ENCODE results near the gene KAT2B.

The KAT2B gene

GRCh38 chr3:20141316-20141715, 101.1 kb downstream of the KAT2B start:
- Histone ChIP-seq H3K27ac (ENCODE audit: low read length, poor library complexity, severe bottlenecking) (no peak overlapping the region), H2BK120ac (ENCODE audit: low read depth, low read length) (no peak overlapping the region), H3K18ac (ENCODE audit: low read depth in 1 of 2, low read length in 2 of 2) (no peak overlapping the region), H3K36me3 (ENCODE audit: control insufficient read depth in 1 of 2, insufficient read depth in 2 of 2, low read depth in 1 of 2, low read length in 2 of 2) (peaks cover 4 to 7% of the 10 kb centered on the region in 2 experiments), H3K4me3 (ENCODE audit: insufficient read depth in 1 of 2, low read depth in 1 of 2, low read length in 2 of 2) (peak overlapping the region in 1 of 2 experiments; percentile 35), H2AFZ (ENCODE audit: low read depth, low read length) (no peak overlapping the region), H2BK15ac (ENCODE audit: low read depth, poor library complexity, severe bottlenecking) (no peak overlapping the region), H3K4me1 (ENCODE audit: control insufficient read depth, insufficient read depth, low read depth, low read length) (no peaks in the 10 kb centered on the region), H3K79me1 (replicated peaks; ENCODE audit: low read length, poor library complexity, severe bottlenecking) (peaks cover 2% of the 10 kb centered on the region), H3K14ac (ENCODE audit: low read length in 2 of 2) (no peak overlapping the region), H3K23ac (ENCODE audit: low read length in 2 of 2) (no peak overlapping the region), H2BK5ac (ENCODE audit: low read depth, low read length, poor library complexity, severe bottlenecking) (no peak overlapping the region), H3K27me3 (ENCODE audit: control insufficient read depth in 1 of 2, insufficient read depth in 1 of 2, low read length in 2 of 2) (no peaks in the 10 kb centered on the region), H3K9me3 (ENCODE audit: control insufficient read depth, low read length) (no peaks in the 10 kb centered on the region), H2AK5ac (ENCODE audit: low read length, severe bottlenecking) (no peak overlapping the region), H4K8ac (ENCODE audit: low read length) (no peak overlapping the region), H3K4me2 (ENCODE audit: low read length, poor library complexity, severe bottlenecking) (no peak overlapping the region), H4K91ac (ENCODE audit: low read length) (no peak overlapping the region), H3K9ac (ENCODE audit: low read length) (peak overlapping the region; percentile 66), H2BK12ac (ENCODE audit: low read length in 2 of 2) (no peak overlapping the region), H3K4ac (ENCODE audit: low read depth in 1 of 2, low read length in 2 of 2) (no peak overlapping the region)
- 68% methylated on average over 2 of the region's 2 CpGs for WGBS
- DNase-seq = no peak

- Histone ChIP-seq H3K4ac (ENCODE audit: low read depth in 1 of 2, low read length in 2 of 2) (no peak overlapping the region), H2BK12ac (ENCODE audit: low read length in 2 of 2) (no peak overlapping the region)
- WGBS = 27% methylated on average over 7 of the region's 7 CpGs
These were observed 101.6 kb downstream of the KAT2B start for GRCh38 chr3:20141851-20142250.

GRCh38 chr3:20142517-20142916, 102.3 kb downstream of the KAT2B start:
- no peak overlapping the region for H2AFZ ChIP-seq (ENCODE audit: low read depth, low read length)
- H2BK15ac ChIP-seq (ENCODE audit: low read depth, poor library complexity, severe bottlenecking) = no peak overlapping the region
- H3K27ac ChIP-seq (ENCODE audit: low read length, poor library complexity, severe bottlenecking) = no peak overlapping the region
- peak overlapping the region in 1 of 2 experiments; percentile 68 for H3K14ac ChIP-seq (ENCODE audit: low read length in 2 of 2)
- H3K23ac ChIP-seq (ENCODE audit: low read length in 2 of 2) = no peak overlapping the region
- peaks cover 2% of the 10 kb centered on the region for H3K79me1 ChIP-seq (replicated peaks; ENCODE audit: low read length, poor library complexity, severe bottlenecking)
- H3K36me3 ChIP-seq (ENCODE audit: control insufficient read depth in 1 of 2, insufficient read depth in 2 of 2, low read depth in 1 of 2, low read length in 2 of 2) = peaks cover 0 to 5% of the 10 kb centered on the region in 2 experiments
- no peak overlapping the region for H3K18ac ChIP-seq (ENCODE audit: low read depth in 1 of 2, low read length in 2 of 2)
- H3K4me1 ChIP-seq (ENCODE audit: control insufficient read depth, insufficient read depth, low read depth, low read length) = no peaks in the 10 kb centered on the region
- H3K4me2 ChIP-seq (ENCODE audit: low read length, poor library complexity, severe bottlenecking) = no peak overlapping the region
- no peak overlapping the region for H3K9ac ChIP-seq (ENCODE audit: low read length)
- no peaks in the 10 kb centered on the region for H3K9me3 ChIP-seq (ENCODE audit: control insufficient read depth, low read length)
- H3K27me3 ChIP-seq (ENCODE audit: control insufficient read depth in 1 of 2, insufficient read depth in 1 of 2, low read length in 2 of 2) = no peaks in the 10 kb centered on the region
- no peak overlapping the region for H2BK5ac ChIP-seq (ENCODE audit: low read depth, low read length, poor library complexity, severe bottlenecking)
- H2AK5ac ChIP-seq (ENCODE audit: low read length, severe bottlenecking) = no peak overlapping the region
- no peak for DNase-seq
- no peak overlapping the region for H3K4me3 ChIP-seq (ENCODE audit: insufficient read depth in 1 of 2, low read depth in 1 of 2, low read length in 2 of 2)
- no peak overlapping the region for H2BK120ac ChIP-seq (ENCODE audit: low read depth, low read length)
- no peak overlapping the region for H4K8ac ChIP-seq (ENCODE audit: low read length)
- H4K91ac ChIP-seq (ENCODE audit: low read length) = no peak overlapping the region
- H3K4ac ChIP-seq (ENCODE audit: low read depth in 1 of 2, low read length in 2 of 2) = no peak overlapping the region
- no peak overlapping the region for H2BK12ac ChIP-seq (ENCODE audit: low read length in 2 of 2)
- WGBS = 98% methylated on average over 4 of the region's 4 CpGs

More at GRCh38 chr3:20141851-20142250, 101.6 kb downstream of the KAT2B start:
- peak; percentile 6 for DNase-seq
- Histone ChIP-seq H2AFZ (ENCODE audit: low read depth, low read length) (no peak overlapping the region), H3K27ac (ENCODE audit: low read length, poor library complexity, severe bottlenecking) (no peak overlapping the region), H2BK15ac (ENCODE audit: low read depth, poor library complexity, severe bottlenecking) (no peak overlapping the region), H2BK120ac (ENCODE audit: low read depth, low read length) (no peak overlapping the region), H3K4me2 (ENCODE audit: low read length, poor library complexity, severe bottlenecking) (no peak overlapping the region), H3K23ac (ENCODE audit: low read length in 2 of 2) (no peak overlapping the region), H3K9ac (ENCODE audit: low read length) (peak overlapping the region; percentile 66), H3K14ac (ENCODE audit: low read length in 2 of 2) (no peak overlapping the region), H3K27me3 (ENCODE audit: control insufficient read depth in 1 of 2, insufficient read depth in 1 of 2, low read length in 2 of 2) (no peaks in the 10 kb centered on the region), H3K79me1 (replicated peaks; ENCODE audit: low read length, poor library complexity, severe bottlenecking) (peaks cover 2% of the 10 kb centered on the region), H3K4me3 (ENCODE audit: insufficient read depth in 1 of 2, low read depth in 1 of 2, low read length in 2 of 2) (peak overlapping the region in 1 of 2 experiments; percentile 35), H2BK5ac (ENCODE audit: low read depth, low read length, poor library complexity, severe bottlenecking) (no peak overlapping the region), H3K4me1 (ENCODE audit: control insufficient read depth, insufficient read depth, low read depth, low read length) (no peaks in the 10 kb centered on the region), H3K9me3 (ENCODE audit: control insufficient read depth, low read length) (no peaks in the 10 kb centered on the region), H2AK5ac (ENCODE audit: low read length, severe bottlenecking) (no peak overlapping the region), H4K91ac (ENCODE audit: low read length) (no peak overlapping the region), H4K8ac (ENCODE audit: low read length) (no peak overlapping the region), H3K36me3 (ENCODE audit: control insufficient read depth in 1 of 2, insufficient read depth in 2 of 2, low read depth in 1 of 2, low read length in 2 of 2) (peaks cover 2 to 7% of the 10 kb centered on the region in 2 experiments), H3K18ac (ENCODE audit: low read depth in 1 of 2, low read length in 2 of 2) (no peak overlapping the region)

GRCh38 chr3:20143519-20143918, 103.3 kb downstream of the KAT2B start:
- no peak overlapping the region for H2AK5ac ChIP-seq (ENCODE audit: low read length, severe bottlenecking)
- no peak overlapping the region for H2BK5ac ChIP-seq (ENCODE audit: low read depth, low read length, poor library complexity, severe bottlenecking)
- H2BK120ac ChIP-seq (ENCODE audit: low read depth, low read length) = no peak overlapping the region
- peaks cover 3 to 6% of the 10 kb centered on the region in 2 experiments for H3K36me3 ChIP-seq (ENCODE audit: control insufficient read depth in 1 of 2, insufficient read depth in 2 of 2, low read depth in 1 of 2, low read length in 2 of 2)
- no peaks in the 10 kb centered on the region for H3K27me3 ChIP-seq (ENCODE audit: control insufficient read depth in 1 of 2, insufficient read depth in 1 of 2, low read length in 2 of 2)
- H3K18ac ChIP-seq (ENCODE audit: low read depth in 1 of 2, low read length in 2 of 2) = no peak overlapping the region
- DNase-seq = no peak
- no peaks in the 10 kb centered on the region for H3K9me3 ChIP-seq (ENCODE audit: control insufficient read depth, low read length)
- H3K4me2 ChIP-seq (ENCODE audit: low read length, poor library complexity, severe bottlenecking) = no peak overlapping the region
- H2BK15ac ChIP-seq (ENCODE audit: low read depth, poor library complexity, severe bottlenecking) = no peak overlapping the region
- H2AFZ ChIP-seq (ENCODE audit: low read depth, low read length) = no peak overlapping the region
- peaks cover 2% of the 10 kb centered on the region for H3K79me1 ChIP-seq (replicated peaks; ENCODE audit: low read length, poor library complexity, severe bottlenecking)
- H3K4me3 ChIP-seq (ENCODE audit: insufficient read depth in 1 of 2, low read depth in 1 of 2, low read length in 2 of 2) = no peak overlapping the region
- H3K4ac ChIP-seq (ENCODE audit: low read depth in 1 of 2, low read length in 2 of 2) = no peak overlapping the region
- no peak overlapping the region for H3K23ac ChIP-seq (ENCODE audit: low read length in 2 of 2)
- H3K9ac ChIP-seq (ENCODE audit: low read length) = no peak overlapping the region
- no peak overlapping the region for H2BK12ac ChIP-seq (ENCODE audit: low read length in 2 of 2)
- H3K14ac ChIP-seq (ENCODE audit: low read length in 2 of 2) = no peak overlapping the region
- WGBS = no CpG with 5 or more reads among the region's 2 CpGs
- no peak overlapping the region for H4K91ac ChIP-seq (ENCODE audit: low read length)
- H3K27ac ChIP-seq (ENCODE audit: low read length, poor library complexity, severe bottlenecking) = no peak overlapping the region
- no peak overlapping the region for H4K8ac ChIP-seq (ENCODE audit: low read length)
- no peaks in the 10 kb centered on the region for H3K4me1 ChIP-seq (ENCODE audit: control insufficient read depth, insufficient read depth, low read depth, low read length)
